Measurements from ENCODE around the gene OR4P4.

Gene OR4P4

GRCh38 chr11:55634813-55635212, at the start of gene OR4P4:
Gene OR4P4, plus strand, starts transcription at chr11:55635113.
- FAIRE-seq = no peak

- no peak for FAIRE-seq
Observed at GRCh38 chr11:55607545-55607944, 27.4 kb upstream of the OR4P4 start, which contains the start of gene OR4C11. Gene OR4C11, minus strand, starts transcription at chr11:55607645. Its CDS starts 3,272 bp downstream, at chr11:55604373.

DNA sequence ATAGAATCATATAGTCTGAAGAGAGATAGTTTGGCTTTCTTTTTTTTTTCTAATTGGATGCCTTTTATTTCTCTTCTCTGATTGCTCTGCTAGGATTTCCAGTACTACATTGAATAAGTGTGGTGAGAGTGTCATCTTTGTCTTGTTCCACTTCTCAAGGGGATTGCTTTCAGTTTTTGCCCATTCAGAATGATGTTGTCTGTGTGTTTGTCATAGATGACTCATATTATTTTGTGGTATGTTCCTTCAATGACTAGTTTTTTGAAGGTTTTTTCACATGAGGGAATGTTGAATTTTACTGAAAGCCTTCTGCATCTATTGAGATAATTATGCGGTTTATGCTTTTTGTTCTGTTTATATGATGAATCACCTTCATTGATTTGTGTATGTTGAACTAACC, 10.4 kb upstream of the OR4P4 start:
- FAIRE-seq = no peak

DNA sequence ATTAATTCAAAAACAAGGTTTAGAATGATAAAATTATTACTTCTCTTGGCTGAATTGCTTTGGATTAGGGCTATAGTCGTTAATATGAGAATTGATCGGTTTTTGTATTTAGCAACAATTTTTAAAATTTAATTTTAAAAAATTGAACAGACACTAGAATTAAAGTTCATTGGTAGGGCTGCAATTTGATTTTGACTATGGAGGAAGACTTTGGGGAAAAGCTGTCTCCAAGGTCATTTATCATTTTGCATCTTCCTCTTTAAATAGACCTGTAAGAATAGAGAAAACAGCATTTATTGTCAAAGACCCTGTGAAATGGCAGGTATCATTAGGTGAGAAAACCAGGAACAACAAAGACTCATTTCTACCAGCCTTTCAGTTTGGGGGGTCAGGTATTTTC, 13.1 kb downstream of the OR4P4 start, which contains the start of gene OR4S2:
OR4S2 (plus strand) TSS at position 301 of the 400 bp plus-strand sequence. CDS start 2,577 bp downstream, outside the sequence.
- no peak for FAIRE-seq

GRCh38 chr11:55652560-55652959, 17.6 kb downstream of the OR4P4 start:
- FAIRE-seq = no peak

DNA sequence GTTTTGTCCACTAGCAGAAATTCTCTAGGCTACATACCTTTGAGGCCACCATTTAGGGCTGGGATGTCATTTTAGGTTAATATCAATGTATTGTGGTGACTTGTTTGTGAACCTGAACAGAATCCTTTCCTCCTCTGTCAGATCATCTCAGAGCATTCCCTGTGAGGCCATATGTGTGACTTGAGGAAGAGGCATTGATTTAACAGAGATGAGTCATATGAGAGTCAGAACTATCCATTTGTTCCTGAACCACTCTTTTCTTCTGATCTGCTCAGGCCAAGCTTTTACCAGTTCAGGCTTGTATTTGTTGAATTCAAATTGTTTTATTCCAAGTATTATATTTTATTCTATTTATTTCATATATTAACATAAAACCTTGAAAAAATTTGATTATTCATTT, 20.2 kb downstream of the OR4P4 start:
- FAIRE-seq = no peak

- FAIRE-seq = no peak
Observed at GRCh38 chr11:55658031-55658573, 23.2 kb downstream of the OR4P4 start.

- FAIRE-seq = no peak
Observed at GRCh38 chr11:55658608-55659007, 23.7 kb downstream of the OR4P4 start.

DNA sequence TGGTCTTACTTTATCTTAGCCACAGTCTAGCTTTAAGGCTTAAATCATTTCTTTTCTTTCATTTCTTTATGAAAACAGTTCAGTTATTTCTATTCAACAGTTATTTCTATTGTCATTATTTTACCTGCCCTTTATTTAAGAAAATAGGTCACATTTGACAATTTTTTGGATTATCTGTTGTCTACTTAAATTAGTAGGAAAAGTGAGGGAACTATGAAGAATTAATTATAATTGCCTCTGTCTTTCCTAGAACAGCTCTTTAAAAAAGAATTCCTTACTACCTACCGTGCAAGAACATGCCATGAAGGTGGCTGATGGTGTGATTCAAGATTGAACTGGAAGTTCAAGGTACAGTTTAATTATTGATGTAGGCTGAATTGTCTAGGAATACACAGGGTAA, 27.0 kb downstream of the OR4P4 start, which contains the start of gene OR4C6:
OR4C6 (plus strand) TSS at position 301 of the 400 bp plus-strand sequence. CDS start 2,966 bp downstream, outside the sequence.
- no peak for FAIRE-seq

DNA sequence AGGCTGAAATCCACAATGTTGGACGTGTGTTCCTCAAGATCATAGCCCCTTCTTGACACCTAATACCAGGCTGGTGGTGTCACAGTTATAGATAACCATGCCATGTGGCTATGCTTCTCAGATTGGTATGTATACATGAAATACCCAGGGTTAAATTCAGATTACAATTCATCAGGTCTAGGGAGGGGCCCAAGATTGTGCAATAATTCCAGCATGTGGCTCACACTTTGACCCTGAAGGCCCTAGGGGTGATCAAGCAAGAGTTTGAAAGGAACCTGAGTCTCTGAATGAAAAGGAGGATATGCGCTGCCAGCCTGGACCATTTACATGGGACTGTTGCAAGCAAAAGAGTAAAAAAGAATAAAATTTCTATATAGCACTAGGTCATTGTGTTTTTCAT, 34.5 kb downstream of the OR4P4 start:
- no peak for FAIRE-seq

- FAIRE-seq = no peak
Observed at GRCh38 chr11:55673860-55674259, 38.9 kb downstream of the OR4P4 start.

Data from TTC549 (cell line).